HUES6 (cell line): Measurements from ENCODE around the gene SMIM8.

Experiments
- H3K27ac ChIP-seq: 2 replicates; pipeline ENCODE4 v1.7.0; 2013; ENCODE audit warnings: low read depth, mild to moderate bottlenecking, low read length, inconsistent platforms
- H3K27me3 ChIP-seq: 2 replicates; pipeline ENCODE4 v1.6.1; 2013; ENCODE audit warnings: low read length; ENCODE audit not compliant: control insufficient read depth, insufficient read depth
- H3K36me3 ChIP-seq: 2 replicates; pipeline ENCODE4 v1.6.1; 2013; ENCODE audit warnings: low read length; ENCODE audit not compliant: control insufficient read depth, insufficient read depth
- H3K4me1 ChIP-seq: 2 replicates; pipeline ENCODE4 v1.6.1; 2013; ENCODE audit warnings: low read length; ENCODE audit not compliant: control insufficient read depth, insufficient read depth
- H3K4me3 ChIP-seq: 2 replicates; pipeline ENCODE4 v1.5.1; 2013; ENCODE audit warnings: low read depth, low read length
- H3K9ac ChIP-seq: one replicate; pipeline ENCODE4 v1.6.1; 2013; ENCODE audit warnings: mild to moderate bottlenecking, low read length
- H3K9me3 ChIP-seq: 2 replicates; pipeline ENCODE4 v1.6.1; 2013; ENCODE audit warnings: low read depth, low read length; ENCODE audit not compliant: control insufficient read depth, insufficient read depth

The SMIM8 gene

DNA sequence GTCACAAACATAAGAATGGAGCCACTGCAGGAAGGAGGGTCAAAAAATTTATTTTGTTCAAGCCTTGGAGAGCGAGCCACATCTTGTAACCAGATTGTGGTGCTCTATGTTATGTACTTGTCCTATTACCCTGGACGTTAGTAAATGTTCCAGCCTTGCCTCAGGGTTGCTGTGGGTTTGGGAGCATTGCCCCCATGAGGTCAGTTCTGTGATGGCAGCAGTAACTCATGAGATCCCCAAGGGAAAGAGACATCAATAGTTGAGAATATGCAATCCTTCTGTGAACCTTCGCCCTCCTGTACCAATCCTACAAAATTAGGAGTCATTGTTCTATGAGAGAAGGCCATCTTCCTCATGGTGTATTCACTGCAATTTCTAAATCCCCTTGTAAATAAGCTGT is 68.9 kb downstream of the SMIM8 start:
- no peak overlapping the region for H3K9ac ChIP-seq
- no peak overlapping the region for H3K4me3 ChIP-seq
- no peaks in the 10 kb centered on the region for H3K4me1 ChIP-seq
- no peaks in the 10 kb centered on the region for H3K27me3 ChIP-seq
- no peak overlapping the region for H3K27ac ChIP-seq
- H3K36me3 ChIP-seq, result no peaks in the 10 kb centered on the region
- no peaks in the 10 kb centered on the region for H3K9me3 ChIP-seq
